Hepatocyte (in vitro differentiated cells): ENCODE results near the gene USP17L25.
"Not testable (repeated sequence)": the region's sequence is repeated elsewhere in the genome, so short reads cannot be mapped to it uniquely, and the experiment has no call there.

Experiments used
- EZH2 ChIP-seq: fragments of 200-600 bp; sonication (generic); IDR thresholded peaks from 2 replicates; pipeline ENCODE4 v1.6.1; 2016; ENCODE audit warnings: antibody characterized with exemption, mild to moderate bottlenecking, borderline replicate concordance
- TF ChIP-seq, protein P1 (sequence below): fragments of 200-600 bp; sonication (generic); IDR thresholded peaks from 2 replicates; pipeline ENCODE4 v1.5.1; 2016; ENCODE audit warnings: antibody characterized with exemption, mild to moderate bottlenecking; ENCODE audit not compliant: poor library complexity

DNA sequence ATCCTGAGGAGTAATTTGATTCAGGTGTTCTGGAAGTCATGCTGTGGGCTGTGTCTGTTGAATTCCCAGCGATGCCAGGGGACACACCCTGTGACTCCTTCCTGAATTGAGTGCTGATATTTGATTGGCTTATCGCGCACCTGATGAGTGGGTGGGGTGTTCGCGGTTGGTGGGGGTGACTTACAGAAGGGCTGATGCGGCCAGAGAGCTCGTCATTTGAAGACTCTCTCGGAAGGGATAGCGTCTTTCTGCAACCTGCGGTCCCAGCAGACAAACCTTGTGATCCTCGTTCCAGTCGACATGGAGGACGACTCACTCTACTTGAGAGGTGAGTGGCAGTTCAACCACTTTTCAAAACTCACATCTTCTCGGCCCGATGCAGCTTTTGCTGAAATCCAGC, 14.1 kb downstream of the USP17L25 start, which contains the start of gene USP17L27:
- TF ChIP-seq, protein P1, sequence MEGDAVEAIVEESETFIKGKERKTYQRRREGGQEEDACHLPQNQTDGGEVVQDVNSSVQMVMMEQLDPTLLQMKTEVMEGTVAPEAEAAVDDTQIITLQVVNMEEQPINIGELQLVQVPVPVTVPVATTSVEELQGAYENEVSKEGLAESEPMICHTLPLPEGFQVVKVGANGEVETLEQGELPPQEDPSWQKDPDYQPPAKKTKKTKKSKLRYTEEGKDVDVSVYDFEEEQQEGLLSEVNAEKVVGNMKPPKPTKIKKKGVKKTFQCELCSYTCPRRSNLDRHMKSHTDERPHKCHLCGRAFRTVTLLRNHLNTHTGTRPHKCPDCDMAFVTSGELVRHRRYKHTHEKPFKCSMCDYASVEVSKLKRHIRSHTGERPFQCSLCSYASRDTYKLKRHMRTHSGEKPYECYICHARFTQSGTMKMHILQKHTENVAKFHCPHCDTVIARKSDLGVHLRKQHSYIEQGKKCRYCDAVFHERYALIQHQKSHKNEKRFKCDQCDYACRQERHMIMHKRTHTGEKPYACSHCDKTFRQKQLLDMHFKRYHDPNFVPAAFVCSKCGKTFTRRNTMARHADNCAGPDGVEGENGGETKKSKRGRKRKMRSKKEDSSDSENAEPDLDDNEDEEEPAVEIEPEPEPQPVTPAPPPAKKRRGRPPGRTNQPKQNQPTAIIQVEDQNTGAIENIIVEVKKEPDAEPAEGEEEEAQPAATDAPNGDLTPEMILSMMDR: not testable (repeated sequence)
- not testable (repeated sequence) for TF ChIP-seq EZH2
